PFSK-1 (cell line): ENCODE data around the gene BRSK2.

Experiments
- POLR2AphosphoS5 ChIP-seq: IDR thresholded peaks from 2 replicates; pipeline ENCODE4 v1.6.1; 2012; ENCODE audit warnings: low read depth, mild to moderate bottlenecking, control low read depth, low read length, moderate library complexity
- REST ChIP-seq, 2 experiments: IDR thresholded peaks; 2 replicates each; pipeline versions ENCODE4 v1.6.1 to v1.8.0; 2011 to 2012; ENCODE audit warnings: low read depth in 2 of 2, low read length in 2 of 2, control low read depth in 1 of 2, inconsistent platforms in 1 of 2, mild to moderate bottlenecking in 1 of 2, moderate library complexity in 1 of 2; ENCODE audit not compliant: insufficient read depth in 1 of 2
- TAF1 ChIP-seq: IDR thresholded peaks from 2 replicates; pipeline ENCODE4 v1.6.1; 2012; ENCODE audit warnings: low read length, control low read depth, borderline replicate concordance; ENCODE audit not compliant: insufficient read depth

DNA sequence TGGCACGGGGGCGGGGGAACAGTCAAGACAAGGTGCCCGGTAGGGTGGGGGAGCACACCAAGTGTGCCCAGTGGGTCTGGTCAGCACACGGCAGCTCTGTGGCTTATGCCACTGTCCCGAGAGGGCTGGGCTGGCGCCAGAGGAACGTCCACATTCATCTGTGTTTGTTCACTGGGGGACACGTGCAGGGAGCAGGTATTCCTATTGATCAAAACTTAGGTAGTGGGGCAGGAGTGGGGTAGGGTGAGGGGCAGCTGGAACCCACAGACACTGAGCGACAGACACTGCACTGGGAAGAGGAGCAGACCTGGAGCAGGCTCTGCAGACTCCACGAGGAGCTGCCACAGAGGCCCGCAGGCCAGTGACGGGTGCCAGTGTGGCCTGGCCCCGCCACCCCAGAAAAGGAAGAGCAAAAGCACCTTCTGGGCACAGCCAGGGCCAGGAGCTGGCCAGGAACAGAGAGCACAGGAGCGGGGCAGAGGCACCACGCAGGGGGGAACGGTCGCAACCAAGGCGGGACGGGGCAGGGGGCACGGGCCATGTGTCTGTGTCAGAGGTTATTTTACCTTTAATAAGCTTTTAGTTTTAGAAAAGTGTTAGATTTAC lies 98.9 kb downstream of the BRSK2 start:
- no peak for TF ChIP-seq TAF1
- no peak for TF ChIP-seq POLR2AphosphoS5
- TF ChIP-seq REST (IDR thresholded peaks at IDR 0.05; ENCODE audit: insufficient read depth in 1 of 2, low read depth in 2 of 2, low read length in 2 of 2), result no peak
